Testis (tissue), 3 donors: ENCODE results near the gene NCSTN. TPM values are rescaled to one million over a fixed set of nuclear protein-coding genes. Genes with fewer than 3 reads are reported as not detected.

Source experiments
- DNase-seq: peaks from one replicate; pipeline ENCODE4 v3.0.0-alpha.2; 2019
- H3K27ac ChIP-seq, 2 donors: fragments of 200-600 bp; sonication (generic); one replicate each; pipeline ENCODE4 v1.5.1; 2019
- H3K27me3 ChIP-seq: fragments of 200-600 bp; sonication (generic); one replicate; pipeline ENCODE4 v1.5.1; 2019
- H3K36me3 ChIP-seq: fragments of 200-600 bp; sonication (generic); one replicate; pipeline ENCODE4 v1.5.1; 2017; ENCODE audit warnings: low read depth; ENCODE audit errors: missing control alignments
- H3K4me1 ChIP-seq: fragments of 200-600 bp; sonication (generic); one replicate; pipeline ENCODE4 v1.5.1; 2019
- H3K4me3 ChIP-seq, 2 donors: fragments of 200-600 bp; sonication (generic); one replicate each; pipeline ENCODE4 v1.5.1; 2017 to 2019
- H3K9me3 ChIP-seq: fragments of 200-600 bp; sonication (generic); one replicate; pipeline ENCODE4 v1.5.1; 2017
- POLR2A ChIP-seq: fragments of 450-650 bp; IDR thresholded peaks from one replicate; pipeline ENCODE4 v1.6.1; 2017; ENCODE audit warnings: antibody characterized with exemption, mild to moderate bottlenecking, moderate library complexity
- WGBS, 2 donors: methylation state at CpG; one replicate each; pipeline ENCODE4 v1.1.5; 2018; 5-methylcytosine and 5-hydroxymethylcytosine counted together
- intact Hi-C: fragments of 100-400 bp; cut with DNase I; formaldehyde crosslinking; loops from one replicate; pipeline ENCODE4 v1.15.1; 2023; ENCODE audit warnings: low total_unique reads
- polyA plus RNA-seq: library from polyadenylated mRNA; stranded (reverse); fragments of 350-450 nt; fragmentation: Illumina TruSeq; extraction: RNeasy Lipid Tissue Mini Kit (QIAGEN cat#74804); gene quantifications from one replicate; pipeline ENCODE4 v1.2.3, GENCODE V29; 2014; ENCODE audit warnings: low read depth, low replicate concordance; ENCODE audit not compliant: insufficient read depth
- total RNA-seq, 2 donors: library from RNA; depleted of rRNA; stranded (reverse); fragments of >200 nt; gene quantifications; one replicate each; pipeline ENCODE4 v1.2.3, GENCODE V29; 2016
- TF ChIP-seq, protein P1 (sequence below), 3 experiments: fragments of 450-650 bp in 2 of 3; fragments of 200-600 bp in 1 of 3; sonication (generic) in 1 of 3; IDR thresholded peaks; one replicate each; pipeline ENCODE4 v1.5.1; 2016 to 2019; ENCODE audit warnings: antibody characterized with exemption in 3 of 3, mild to moderate bottlenecking in 2 of 3, moderate library complexity in 1 of 3

The NCSTN gene
- total and polyA plus RNA-seq, 3 donors from 2014 or later: 109 to 115 (median 112) TPM

DNA sequence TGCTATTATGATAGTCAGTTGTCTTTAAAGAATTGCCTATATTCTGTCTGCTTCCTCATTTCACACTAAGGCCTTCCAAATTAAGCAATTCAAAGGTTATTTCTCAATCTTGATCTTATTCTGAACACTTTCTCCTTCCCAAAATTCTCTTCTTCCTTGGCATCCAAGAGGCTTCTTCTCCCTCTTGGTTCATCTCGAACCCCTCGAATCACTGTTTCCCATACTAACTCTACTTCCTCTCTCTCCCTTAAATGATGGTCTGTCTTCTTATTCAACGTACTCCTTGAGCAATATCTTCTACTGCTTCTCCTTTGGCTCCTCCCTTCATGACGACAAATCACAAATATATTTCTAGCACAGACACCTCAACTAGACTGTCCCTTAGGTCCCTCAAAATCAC is 4.6 kb upstream of the NCSTN start:
- 78% methylated on average over 4 of the region's 4 CpGs for WGBS, 2 donors
- no peak for DNase-seq
- intact Hi-C loops: no loop called here
- Histone ChIP-seq H3K4me1 (no peaks in the 10 kb centered on the region), H3K36me3 (no peaks in the 10 kb centered on the region), H3K27me3 (no peaks in the 10 kb centered on the region), H3K27ac (no peak overlapping the region), H3K4me3 (no peak overlapping the region), H3K9me3 (no peaks in the 10 kb centered on the region)
- no peak for TF ChIP-seq POLR2A
- TF ChIP-seq, protein P1, sequence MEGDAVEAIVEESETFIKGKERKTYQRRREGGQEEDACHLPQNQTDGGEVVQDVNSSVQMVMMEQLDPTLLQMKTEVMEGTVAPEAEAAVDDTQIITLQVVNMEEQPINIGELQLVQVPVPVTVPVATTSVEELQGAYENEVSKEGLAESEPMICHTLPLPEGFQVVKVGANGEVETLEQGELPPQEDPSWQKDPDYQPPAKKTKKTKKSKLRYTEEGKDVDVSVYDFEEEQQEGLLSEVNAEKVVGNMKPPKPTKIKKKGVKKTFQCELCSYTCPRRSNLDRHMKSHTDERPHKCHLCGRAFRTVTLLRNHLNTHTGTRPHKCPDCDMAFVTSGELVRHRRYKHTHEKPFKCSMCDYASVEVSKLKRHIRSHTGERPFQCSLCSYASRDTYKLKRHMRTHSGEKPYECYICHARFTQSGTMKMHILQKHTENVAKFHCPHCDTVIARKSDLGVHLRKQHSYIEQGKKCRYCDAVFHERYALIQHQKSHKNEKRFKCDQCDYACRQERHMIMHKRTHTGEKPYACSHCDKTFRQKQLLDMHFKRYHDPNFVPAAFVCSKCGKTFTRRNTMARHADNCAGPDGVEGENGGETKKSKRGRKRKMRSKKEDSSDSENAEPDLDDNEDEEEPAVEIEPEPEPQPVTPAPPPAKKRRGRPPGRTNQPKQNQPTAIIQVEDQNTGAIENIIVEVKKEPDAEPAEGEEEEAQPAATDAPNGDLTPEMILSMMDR (IDR thresholded peaks at IDR 0.05): no peak

DNA sequence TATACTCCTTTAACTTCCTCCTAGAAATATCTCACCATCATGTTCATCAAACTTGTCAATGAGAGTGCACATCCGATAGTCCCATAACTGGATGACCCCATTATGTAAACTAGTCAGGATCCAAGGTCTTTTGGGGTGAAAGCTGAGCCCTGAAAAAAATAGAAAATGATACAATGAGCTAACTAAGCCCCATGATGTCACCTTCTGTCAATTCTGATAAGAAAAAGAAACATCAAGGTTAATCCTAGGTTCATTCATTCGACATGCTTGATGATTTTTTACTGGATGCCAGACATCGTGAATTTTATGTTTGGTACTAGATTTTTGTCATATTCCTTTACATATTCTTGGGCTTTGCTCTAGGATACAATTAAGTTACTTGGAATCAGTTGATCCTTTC is 3.0 kb upstream of the NCSTN start:
- H3K4me1 ChIP-seq: peaks cover 5% of the 10 kb centered on the region
- no peak overlapping the region for H3K4me3 ChIP-seq
- no peaks in the 10 kb centered on the region for H3K27me3 ChIP-seq
- H3K9me3 ChIP-seq: no peaks in the 10 kb centered on the region
- no peak for DNase-seq
- no peak overlapping the region for H3K27ac ChIP-seq
- no peaks in the 10 kb centered on the region for H3K36me3 ChIP-seq
- WGBS, 2 donors: 54 to 70% methylated on average over 3 of the region's 3 CpGs
- TF ChIP-seq, protein P1 (IDR thresholded peaks at IDR 0.05): no peak
- TF ChIP-seq POLR2A: no peak
- intact Hi-C loops: no loop called here

DNA sequence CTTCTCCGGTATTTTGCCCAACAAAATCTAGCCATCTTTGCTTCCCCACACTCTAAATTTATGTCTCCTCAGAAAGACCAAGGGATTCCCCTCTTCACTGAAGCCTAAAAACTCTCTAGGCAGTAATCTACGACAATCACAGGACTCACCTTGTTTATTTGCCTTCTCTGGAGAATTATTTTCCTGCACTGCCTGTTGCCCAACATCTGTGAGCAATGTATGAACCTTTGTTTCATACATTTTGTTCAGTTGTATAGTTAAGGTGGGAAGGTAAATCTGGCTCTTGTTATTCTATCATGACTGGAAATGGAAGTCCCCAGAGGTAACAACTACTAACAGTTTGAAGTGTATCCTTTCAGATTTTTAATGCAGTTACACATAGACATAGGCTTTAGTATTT is 2.3 kb upstream of the NCSTN start:
- DNase-seq: no peak
- peaks cover 5% of the 10 kb centered on the region for H3K4me1 ChIP-seq
- H3K9me3 ChIP-seq: no peaks in the 10 kb centered on the region
- H3K27ac ChIP-seq: no peak overlapping the region
- WGBS, 2 donors: 73% methylated on average over 2 of the region's 2 CpGs
- no peaks in the 10 kb centered on the region for H3K27me3 ChIP-seq
- intact Hi-C loops: no loop called here
- no peaks in the 10 kb centered on the region for H3K36me3 ChIP-seq
- H3K4me3 ChIP-seq: no peak overlapping the region
- no peak for TF ChIP-seq POLR2A
- TF ChIP-seq, protein P1 (IDR thresholded peaks at IDR 0.05): no peak

DNA sequence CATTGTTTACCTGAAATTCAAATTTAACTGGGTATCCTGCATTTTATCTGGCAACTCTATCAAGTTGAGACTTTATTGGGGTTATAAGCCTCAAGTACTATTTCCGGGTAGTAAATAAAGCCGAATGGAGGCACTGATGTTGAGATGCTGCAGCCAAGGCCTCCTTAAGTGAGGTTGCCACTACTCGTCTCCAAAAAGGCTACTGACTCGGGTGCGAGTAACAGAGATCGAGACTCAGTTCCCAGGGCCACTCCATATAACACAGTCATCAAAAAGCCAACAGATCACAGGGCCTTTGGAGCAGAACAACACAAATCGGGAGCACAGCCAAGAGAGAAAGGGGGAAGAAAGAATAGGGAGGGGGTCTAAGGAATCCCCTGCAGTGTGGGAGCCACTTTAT is 657 bp upstream of the NCSTN start:
- TF ChIP-seq, protein P1 (IDR thresholded peaks at IDR 0.05): no peak
- H3K36me3 ChIP-seq: no peaks in the 10 kb centered on the region
- H3K9me3 ChIP-seq: no peaks in the 10 kb centered on the region
- intact Hi-C loops: no loop called here
- peak overlapping the region; percentile 77 to 90 for H3K27ac ChIP-seq
- DNase-seq: no peak
- H3K4me1 ChIP-seq: peaks cover 9% of the 10 kb centered on the region
- WGBS, 2 donors: 0% methylated on average over 7 of the region's 7 CpGs
- H3K4me3 ChIP-seq: peak overlapping the region; percentile 79 to 91
- H3K27me3 ChIP-seq: no peaks in the 10 kb centered on the region

DNA sequence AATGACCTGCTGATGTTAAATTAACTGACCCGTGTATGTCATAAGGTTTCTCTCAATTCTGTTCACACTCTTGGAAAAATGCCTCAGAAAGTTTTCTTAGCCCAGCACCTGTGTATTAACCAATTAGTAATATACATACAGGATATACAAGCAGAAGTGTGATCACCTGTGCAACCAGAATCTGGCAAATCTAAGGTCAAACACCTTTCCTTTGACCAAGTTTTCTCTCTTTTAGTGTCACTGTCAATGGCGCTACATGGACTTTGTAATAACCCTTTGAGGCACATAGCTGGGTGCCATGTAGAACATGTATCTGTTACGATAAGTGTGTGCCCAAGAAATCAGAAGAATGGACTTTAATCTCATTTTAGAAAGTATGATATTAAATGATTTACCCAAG is 1.1 kb downstream of the NCSTN start:
- H3K27me3 ChIP-seq: no peaks in the 10 kb centered on the region
- no peak for TF ChIP-seq POLR2A
- TF ChIP-seq, protein P1 (IDR thresholded peaks at IDR 0.05): no peak
- H3K9me3 ChIP-seq: no peaks in the 10 kb centered on the region
- H3K27ac ChIP-seq: no peak overlapping the region
- peaks cover 9% of the 10 kb centered on the region for H3K4me1 ChIP-seq
- intact Hi-C loops: no loop called here
- no peak for DNase-seq
- H3K4me3 ChIP-seq: peak overlapping the region in 1 of 2 donors; percentile 79
- 78 to 79% methylated on average over 3 of the region's 3 CpGs for WGBS, 2 donors
- no peaks in the 10 kb centered on the region for H3K36me3 ChIP-seq
